ENCODE measurements around the gene BOLA3.
A peak's percentile ranks its signal among the peaks of the same experiment; 100 is the strongest.

Gene BOLA3

GRCh38 chr2:74177696-74178095 is 30.0 kb upstream of the BOLA3 start:
- CTCF ChIA-PET, result interaction anchor here (1.0 to 3.5 kb wide), 4 partner anchors 12 to 28 kb away, joined by 3 to 32 read pairs (median 10); partner anchors contain the start of gene MTHFD2
- Mint-ChIP-seq H3K4me1 (peaks cover 40% of the 10 kb centered on the region), H3K9me3 (no peaks in the 10 kb centered on the region), H3K27me3 (no peaks in the 10 kb centered on the region), H3K36me3 (peaks cover 14% of the 10 kb centered on the region), H3K4me3 (peak overlapping the region; percentile 86), H3K27ac (peak overlapping the region; percentile 92)
- DNase-seq, result no peak

- Mint-ChIP-seq H3K36me3 (peaks cover 24% of the 10 kb centered on the region), H3K27ac (no peak overlapping the region), H3K4me3 (no peak overlapping the region)
Observed at GRCh38 chr2:74174909-74175308, 27.2 kb upstream of the BOLA3 start.

GRCh38 chr2:74168739-74169138 is 21.0 kb upstream of the BOLA3 start:
- peaks cover 4% of the 10 kb centered on the region for H3K9me3 Mint-ChIP-seq
- H3K27ac Mint-ChIP-seq, result no peak overlapping the region
- H3K36me3 Mint-ChIP-seq, result peaks cover 44% of the 10 kb centered on the region
- CTCF ChIA-PET, result interaction anchor here (0.9 to 1.8 kb wide), 3 partner anchors 13 to 166 kb away, joined by 3 to 4 read pairs (median 4); no protein-coding TSS in a partner anchor
- peaks cover 9% of the 10 kb centered on the region for H3K4me1 Mint-ChIP-seq
- no peak for DNase-seq
- H3K27me3 Mint-ChIP-seq, result no peaks in the 10 kb centered on the region
- H3K4me3 Mint-ChIP-seq, result no peak overlapping the region

More at GRCh38 chr2:74174909-74175308, 27.2 kb upstream of the BOLA3 start:
- CTCF ChIA-PET, result no interaction called here
- no peak for DNase-seq
- no peaks in the 10 kb centered on the region for H3K27me3 Mint-ChIP-seq
- H3K9me3 Mint-ChIP-seq, result no peaks in the 10 kb centered on the region
- peaks cover 42% of the 10 kb centered on the region for H3K4me1 Mint-ChIP-seq

GRCh38 chr2:74164761-74165160 is 17.0 kb upstream of the BOLA3 start:
- DNase-seq, result no peak
- no peak overlapping the region for H3K4me3 Mint-ChIP-seq
- no peaks in the 10 kb centered on the region for H3K4me1 Mint-ChIP-seq
- peaks cover 44% of the 10 kb centered on the region for H3K36me3 Mint-ChIP-seq
- H3K9me3 Mint-ChIP-seq, result peaks cover 4% of the 10 kb centered on the region
- CTCF ChIA-PET, result no interaction called here
- H3K27ac Mint-ChIP-seq, result no peak overlapping the region
- H3K27me3 Mint-ChIP-seq, result no peaks in the 10 kb centered on the region

GRCh38 chr2:74162951-74163350 is 15.2 kb upstream of the BOLA3 start:
- no peak for DNase-seq
- Mint-ChIP-seq H3K27me3 (no peaks in the 10 kb centered on the region), H3K36me3 (peaks cover 45% of the 10 kb centered on the region), H3K4me3 (no peak overlapping the region), H3K9me3 (peaks cover 4% of the 10 kb centered on the region), H3K4me1 (no peaks in the 10 kb centered on the region), H3K27ac (peak overlapping the region; percentile 42)
- CTCF ChIA-PET, result interaction anchor here (1.2 kb wide), 1 partner anchor 15 kb away, joined by 3 read pairs; the partner anchor contains the start of gene BOLA3

GRCh38 chr2:74155830-74156229 is 8.1 kb upstream of the BOLA3 start:
- Mint-ChIP-seq H3K27me3 (no peaks in the 10 kb centered on the region), H3K36me3 (peaks cover 43% of the 10 kb centered on the region), H3K4me3 (no peak overlapping the region), H3K27ac (no peak overlapping the region), H3K9me3 (no peaks in the 10 kb centered on the region), H3K4me1 (peaks cover 4% of the 10 kb centered on the region)
- DNase-seq, result no peak
- CTCF ChIA-PET, result interaction anchor here (0.9 to 2.6 kb wide), 4 partner anchors 11 to 329 kb away, joined by 3 to 9 read pairs (median 4); partner anchors contain the start of gene STAMBP

- H3K27me3 Mint-ChIP-seq, result no peaks in the 10 kb centered on the region
- H3K4me1 Mint-ChIP-seq, result peaks cover 6% of the 10 kb centered on the region
- CTCF ChIA-PET, result interaction anchor here (2.6 to 6.7 kb wide), 2 partner anchors 326 kb away, joined by 9 to 50 read pairs; partner anchors contain the start of gene STAMBP
- no peaks in the 10 kb centered on the region for H3K9me3 Mint-ChIP-seq
- no peak for DNase-seq
- peaks cover 35% of the 10 kb centered on the region for H3K36me3 Mint-ChIP-seq
- no peak overlapping the region for H3K27ac Mint-ChIP-seq
- no peak overlapping the region for H3K4me3 Mint-ChIP-seq
Observed at GRCh38 chr2:74152954-74153353, 5.2 kb upstream of the BOLA3 start.

GRCh38 chr2:74149570-74150319 is 2.0 kb upstream of the BOLA3 start:
- CTCF ChIA-PET, result interaction anchor here (0.9 to 6.7 kb wide), 7 partner anchors 13 to 327 kb away, joined by 3 to 50 read pairs (median 7); partner anchors contain the start of genes MTHFD2 and STAMBP
- Mint-ChIP-seq H3K4me3 (no peak overlapping the region), H3K27ac (peak overlapping the region; percentile 1), H3K27me3 (no peaks in the 10 kb centered on the region), H3K4me1 (peaks cover 9% of the 10 kb centered on the region), H3K36me3 (peaks cover 22% of the 10 kb centered on the region), H3K9me3 (no peaks in the 10 kb centered on the region)
- DNase-seq, result no peak

- no peak for DNase-seq
- H3K4me1 Mint-ChIP-seq, result peaks cover 9% of the 10 kb centered on the region
- H3K27me3 Mint-ChIP-seq, result no peaks in the 10 kb centered on the region
- H3K27ac Mint-ChIP-seq, result no peak overlapping the region
- peaks cover 21% of the 10 kb centered on the region for H3K36me3 Mint-ChIP-seq
- H3K4me3 Mint-ChIP-seq, result no peak overlapping the region
- CTCF ChIA-PET, result interaction anchor here (0.9 to 6.7 kb wide), 8 partner anchors 12 to 326 kb away, joined by 3 to 50 read pairs (median 9); partner anchors contain the start of genes MTHFD2 and STAMBP
- H3K9me3 Mint-ChIP-seq, result no peaks in the 10 kb centered on the region
Observed at GRCh38 chr2:74149247-74149525, 1.5 kb upstream of the BOLA3 start.

GRCh38 chr2:74148457-74149246 is 940 bp upstream of the BOLA3 start:
- DNase-seq, result peak; percentile 25
- no peaks in the 10 kb centered on the region for H3K27me3 Mint-ChIP-seq
- no peak overlapping the region for H3K27ac Mint-ChIP-seq
- CTCF ChIA-PET, result interaction anchor here (0.9 to 6.7 kb wide), 12 partner anchors 15 to 325 kb away, joined by 3 to 50 read pairs (median 6); partner anchors contain the start of genes MTHFD2 and STAMBP
- H3K4me3 Mint-ChIP-seq, result no peak overlapping the region
- H3K9me3 Mint-ChIP-seq, result no peaks in the 10 kb centered on the region
- peaks cover 9% of the 10 kb centered on the region for H3K4me1 Mint-ChIP-seq
- H3K36me3 Mint-ChIP-seq, result peaks cover 19% of the 10 kb centered on the region

- H3K4me1 Mint-ChIP-seq, result peaks cover 8% of the 10 kb centered on the region
- H3K27me3 Mint-ChIP-seq, result no peaks in the 10 kb centered on the region
- no peaks in the 10 kb centered on the region for H3K9me3 Mint-ChIP-seq
- H3K27ac Mint-ChIP-seq, result no peak overlapping the region
- no peak overlapping the region for H3K4me3 Mint-ChIP-seq
- CTCF ChIA-PET, result interaction anchor here (0.6 to 6.7 kb wide), 19 partner anchors 9 to 324 kb away, joined by 3 to 50 read pairs (median 4); partner anchors contain the start of genes DGUOK, MTHFD2 and STAMBP
- DNase-seq, result no peak
- peaks cover 16% of the 10 kb centered on the region for H3K36me3 Mint-ChIP-seq
Observed at GRCh38 chr2:74146929-74147726, 584 bp downstream of the BOLA3 start.

GRCh38 chr2:74142340-74142739 is 5.4 kb downstream of the BOLA3 start:
- Mint-ChIP-seq H3K36me3 (peaks cover 14% of the 10 kb centered on the region), H3K9me3 (no peaks in the 10 kb centered on the region), H3K4me3 (no peak overlapping the region), H3K4me1 (peaks cover 5% of the 10 kb centered on the region), H3K27ac (peak overlapping the region; percentile 34), H3K27me3 (no peaks in the 10 kb centered on the region)
- CTCF ChIA-PET, result interaction anchor here (1.5 kb wide), 1 partner anchor 318 kb away, joined by 6 read pairs; no protein-coding TSS in a partner anchor
- DNase-seq, result no peak

GRCh38 chr2:74138600-74139323 is 8.9 kb downstream of the BOLA3 start:
- peaks cover 14% of the 10 kb centered on the region for H3K36me3 Mint-ChIP-seq
- DNase-seq, result no peak
- no peaks in the 10 kb centered on the region for H3K27me3 Mint-ChIP-seq
- no peak overlapping the region for H3K27ac Mint-ChIP-seq
- H3K4me1 Mint-ChIP-seq, result no peaks in the 10 kb centered on the region
- no peak overlapping the region for H3K4me3 Mint-ChIP-seq
- no peaks in the 10 kb centered on the region for H3K9me3 Mint-ChIP-seq
- CTCF ChIA-PET, result interaction anchor here (0.6 to 1.6 kb wide), 5 partner anchors 8 to 310 kb away, joined by 3 to 8 read pairs (median 3); partner anchors contain the start of genes BOLA3 and STAMBP
